HG03460 (cell line): ENCODE results near the gene SLC35B2.

Experiments
- ATAC-seq: cut with Tn5 transposase; IDR thresholded peaks from one replicate; pipeline ENCODE4 v1.9.1; 2021; ENCODE audit not compliant: unreplicated experiment

Gene SLC35B2

GRCh38 chr6:44224029-44224964 lies 33.0 kb downstream of the SLC35B2 start:
- ATAC-seq: peak; percentile 12

- peak; percentile 40 for ATAC-seq
Observed at GRCh38 chr6:44223319-44224028, 33.9 kb downstream of the SLC35B2 start, which contains the start of gene SLC29A1. SLC29A1 (plus strand) TSS chr6:44223595; CDS start chr6:44227314, 3,719 bp downstream.

GRCh38 chr6:44222486-44223318 lies 34.6 kb downstream of the SLC35B2 start:
- peak; percentile 3 for ATAC-seq

GRCh38 chr6:44221961-44222335 lies 35.4 kb downstream of the SLC35B2 start:
- no peak for ATAC-seq

- ATAC-seq: peak; percentile 39
Observed at GRCh38 chr6:44221291-44221960, 35.9 kb downstream of the SLC35B2 start.

GRCh38 chr6:44220913-44221290 lies 36.4 kb downstream of the SLC35B2 start:
- no peak for ATAC-seq

GRCh38 chr6:44219815-44220784 lies 37.2 kb downstream of the SLC35B2 start:
- no peak for ATAC-seq

- ATAC-seq: peak; percentile 51
Observed at GRCh38 chr6:44219053-44219814, 38.1 kb downstream of the SLC35B2 start.

- no peak for ATAC-seq
Observed at GRCh38 chr6:44217332-44218143, 39.8 kb downstream of the SLC35B2 start.

GRCh38 chr6:44216677-44217331 lies 40.5 kb downstream of the SLC35B2 start, which contains the start of gene MYMX:
MYMX (plus strand) TSS chr6:44216926; CDS start chr6:44217472, 546 bp downstream.
- no peak for ATAC-seq

GRCh38 chr6:44214307-44214706 lies 43.0 kb downstream of the SLC35B2 start:
- no peak for ATAC-seq

- no peak for ATAC-seq
Observed at GRCh38 chr6:44211284-44211683, 46.0 kb downstream of the SLC35B2 start.

GRCh38 chr6:44207966-44208365 lies 49.4 kb downstream of the SLC35B2 start:
- ATAC-seq: no peak
